Measurements from ENCODE around the gene PCDHGA3.
"Not testable (repeated sequence)": the region's sequence is repeated elsewhere in the genome, so short reads cannot be mapped to it uniquely, and the experiment has no call there.

The PCDHGA3 gene

DNA sequence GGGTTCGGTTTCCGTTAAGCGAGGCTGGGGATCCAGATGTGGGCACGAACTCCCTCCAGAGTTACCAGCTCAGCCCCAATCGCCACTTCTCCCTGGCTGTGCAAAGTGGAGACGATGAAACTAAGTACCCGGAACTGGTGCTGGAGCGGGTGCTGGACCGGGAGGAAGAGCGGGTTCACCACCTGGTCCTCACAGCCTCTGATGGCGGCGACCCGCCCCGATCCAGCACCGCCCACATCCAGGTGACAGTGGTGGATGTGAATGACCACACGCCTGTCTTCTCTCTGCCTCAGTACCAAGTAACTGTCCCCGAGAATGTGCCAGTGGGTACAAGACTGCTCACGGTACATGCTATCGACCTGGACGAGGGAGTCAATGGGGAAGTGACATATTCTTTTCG is 39.7 kb downstream of the PCDHGA3 start:
- no peak for DNase-seq

DNA sequence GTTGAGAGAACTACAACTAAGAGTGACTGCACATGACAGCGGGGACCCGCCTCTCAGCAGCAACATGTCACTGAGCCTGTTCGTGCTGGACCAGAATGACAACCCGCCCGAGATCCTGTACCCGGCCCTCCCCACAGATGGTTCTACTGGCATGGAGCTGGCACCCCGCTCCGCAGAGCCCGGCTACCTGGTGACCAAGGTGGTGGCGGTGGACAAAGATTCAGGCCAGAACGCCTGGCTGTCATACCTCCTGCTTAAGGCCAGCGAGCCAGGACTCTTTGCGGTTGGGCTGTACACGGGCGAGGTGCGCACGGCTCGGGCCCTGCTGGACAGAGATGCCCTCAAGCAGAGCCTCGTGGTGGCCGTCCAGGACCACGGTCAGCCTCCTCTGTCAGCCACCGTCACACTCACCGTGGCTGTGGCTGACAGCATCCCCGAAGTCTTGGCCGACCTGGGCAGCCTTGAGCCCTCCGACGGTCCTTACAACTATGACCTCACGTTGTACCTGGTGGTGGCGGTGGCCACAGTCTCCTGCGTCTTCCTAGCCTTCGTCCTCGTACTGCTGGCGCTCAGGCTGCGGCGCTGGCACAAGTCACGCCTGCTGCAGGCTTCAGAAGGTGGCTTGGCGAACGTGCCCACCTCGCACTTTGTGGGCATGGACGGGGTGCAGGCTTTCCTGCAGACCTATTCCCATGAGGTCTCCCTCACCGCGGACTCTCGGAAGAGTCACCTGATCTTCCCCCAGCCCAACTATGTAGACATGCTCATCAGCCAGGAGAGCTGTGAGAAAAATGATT is 41.0 kb downstream of the PCDHGA3 start:
- DNase-seq: no peak

DNA sequence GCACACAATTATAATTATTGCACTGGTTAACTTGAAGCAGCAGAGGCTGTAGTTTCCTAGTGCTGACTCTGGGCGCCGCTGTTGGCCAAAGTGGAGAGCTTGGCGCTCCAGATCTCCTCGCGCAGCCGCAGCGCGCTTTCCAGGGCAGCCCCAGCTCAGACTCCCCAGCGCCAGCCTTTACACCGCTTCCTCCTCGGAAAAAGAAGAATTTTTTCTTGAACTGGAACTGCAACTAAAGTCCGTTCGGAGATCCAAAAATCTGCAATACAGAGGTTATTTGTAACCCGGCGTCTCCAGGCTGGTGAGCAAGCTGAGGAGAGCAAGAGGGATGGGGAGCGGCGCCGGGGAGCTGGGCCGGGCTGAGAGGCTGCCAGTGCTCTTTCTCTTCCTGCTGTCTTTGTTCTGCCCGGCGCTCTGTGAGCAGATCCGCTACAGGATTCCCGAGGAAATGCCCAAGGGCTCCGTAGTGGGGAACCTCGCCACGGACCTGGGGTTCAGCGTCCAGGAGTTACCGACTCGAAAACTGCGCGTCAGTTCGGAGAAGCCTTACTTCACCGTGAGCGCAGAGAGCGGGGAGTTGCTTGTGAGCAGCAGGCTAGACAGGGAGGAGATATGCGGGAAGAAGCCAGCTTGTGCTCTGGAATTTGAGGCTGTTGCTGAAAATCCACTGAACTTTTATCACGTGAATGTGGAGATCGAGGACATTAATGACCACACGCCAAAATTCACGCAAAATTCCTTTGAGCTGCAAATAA is 44.1 kb downstream of the PCDHGA3 start, which contains the start of gene PCDHGB4:
Gene PCDHGB4 (plus strand): TSS at position 142 of the 755 bp plus-strand sequence. CDS start 187 bp downstream, at position 329.
- DNase-seq: not testable (repeated sequence)

GRCh38 chr5:141388661-141389060 is 45.0 kb downstream of the PCDHGA3 start:
- no peak for DNase-seq

GRCh38 chr5:141389153-141390042 is 45.8 kb downstream of the PCDHGA3 start:
- DNase-seq: no peak

DNA sequence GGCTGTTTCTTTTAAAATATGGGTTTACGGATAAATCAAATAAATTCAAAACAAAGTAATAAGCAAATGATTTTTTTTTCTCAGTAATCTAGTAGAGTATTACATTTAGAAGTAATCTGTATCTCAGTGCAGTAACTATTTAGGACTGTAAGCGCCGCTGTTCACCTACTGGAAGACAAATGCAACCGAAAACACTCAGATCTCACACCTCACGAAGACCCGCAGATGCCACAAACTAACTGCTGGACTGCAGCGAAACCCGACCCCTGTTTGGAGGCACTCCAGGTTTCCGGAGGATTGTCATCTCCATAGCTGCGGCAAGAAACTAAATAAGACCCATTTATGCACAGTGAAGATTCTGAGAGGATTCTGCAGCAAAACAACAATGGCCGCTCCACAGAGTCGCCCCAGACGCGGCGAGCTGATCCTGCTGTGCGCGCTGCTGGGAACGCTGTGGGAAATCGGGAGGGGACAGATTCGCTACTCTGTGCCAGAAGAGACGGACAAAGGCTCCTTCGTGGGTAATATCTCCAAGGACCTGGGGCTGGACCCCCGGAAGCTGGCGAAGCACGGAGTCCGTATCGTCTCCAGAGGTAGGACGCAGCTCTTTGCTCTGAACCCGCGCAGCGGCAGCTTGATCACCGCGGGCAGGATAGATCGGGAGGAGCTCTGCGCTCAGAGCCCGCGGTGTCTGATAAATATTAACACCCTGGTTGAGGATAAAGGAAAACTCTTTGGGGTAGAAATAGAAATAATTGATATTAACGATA is 49.0 kb downstream of the PCDHGA3 start, which contains the start of gene PCDHGA8:
Gene PCDHGA8 (plus strand): TSS at position 205 of the 770 bp plus-strand sequence. CDS start 181 bp downstream, at position 386.
- DNase-seq: no peak

- no peak for DNase-seq
Measured at GRCh38 chr5:141393267-141393666, 49.6 kb downstream of the PCDHGA3 start.

GRCh38 chr5:141394401-141395187 is 51.0 kb downstream of the PCDHGA3 start:
- not testable (repeated sequence) for DNase-seq
